OCI-LY7 (cell line): ENCODE results near the gene MYLK4. TPM values are rescaled to one million over a fixed set of nuclear protein-coding genes. Genes with fewer than 3 reads are reported as not detected.

Source experiments
- BruUV-seq: library from RNA; stranded (reverse); fragments of 400-500 nt; replicated peaks from 2 replicates; lab custom pipeline; 2021; lab: Mats Ljungman, UMichigan
- CTCF ChIA-PET: fragments of 300-600 bp; sonication (Branson Sonifier 250); formaldehyde crosslinking; loops from one replicate; lab custom pipeline; 2022; ENCODE audit warnings: antibody characterized with exemption; ENCODE audit not compliant: unreplicated experiment; lab: Charles Lee
- POLR2A ChIA-PET: fragments of 300-600 bp; sonication (Branson Sonifier 250); formaldehyde crosslinking; loops from one replicate; lab custom pipeline; 2022; ENCODE audit warnings: antibody characterized with exemption; lab: Charles Lee
- DNase-seq: peaks from one replicate; pipeline ENCODE4 v3.0.0-alpha.2; 2015; ENCODE audit warnings: low spot score
- H2AFZ ChIP-seq: fragments of 200-600 bp; sonication (generic), shearing (Covaris generic); 2 replicates; pipeline ENCODE4 v1.6.1; 2014; ENCODE audit warnings: mild to moderate bottlenecking, antibody characterized with exemption, low read length, moderate library complexity
- H3K27ac ChIP-seq: fragments of 200-600 bp; sonication (generic); 2 replicates; pipeline ENCODE4 v1.5.1; 2014; ENCODE audit warnings: mixed run types, low read depth, mild to moderate bottlenecking, moderate library complexity, low read length, inconsistent platforms; ENCODE audit not compliant: poor library complexity, severe bottlenecking
- H3K36me3 ChIP-seq: fragments of 200-600 bp; sonication (generic); 2 replicates; pipeline ENCODE4 v1.6.1; 2014; ENCODE audit warnings: mild to moderate bottlenecking, antibody characterized with exemption, low read length, moderate library complexity, mixed read lengths; ENCODE audit not compliant: insufficient read depth
- H3K4me1 ChIP-seq: fragments of 200-600 bp; sonication (generic); 2 replicates; pipeline ENCODE4 v1.5.1; 2014; ENCODE audit warnings: mild to moderate bottlenecking, low read length; ENCODE audit not compliant: insufficient read depth, poor library complexity, severe bottlenecking
- H3K4me2 ChIP-seq: fragments of 200-600 bp; sonication (generic); 2 replicates; pipeline ENCODE4 v1.6.1; 2014; ENCODE audit warnings: mild to moderate bottlenecking, low read length
- H3K4me3 ChIP-seq: fragments of 200-600 bp; sonication (generic); 2 replicates; pipeline ENCODE4 v1.5.1; 2014; ENCODE audit warnings: mild to moderate bottlenecking, low read depth, low read length; ENCODE audit not compliant: poor library complexity, severe bottlenecking
- H3K79me2 ChIP-seq: fragments of 200-600 bp; sonication (generic); 2 replicates; pipeline ENCODE4 v1.6.1; 2016; ENCODE audit warnings: low read depth, mild to moderate bottlenecking, low read length, moderate library complexity, mixed read lengths; ENCODE audit not compliant: insufficient read depth
- H3K9me2 ChIP-seq: fragments of 200-600 bp; sonication (generic); 2 replicates; pipeline ENCODE4 v1.6.1; 2016; ENCODE audit warnings: mild to moderate bottlenecking, low read length, mixed read lengths; ENCODE audit not compliant: insufficient read depth
- H3K9me3 ChIP-seq: fragments of 200-600 bp; sonication (generic); 2 replicates; pipeline ENCODE4 v1.6.1; 2014; ENCODE audit warnings: mild to moderate bottlenecking, mixed run types, low read length, mixed read lengths
- H4K20me1 ChIP-seq: fragments of 200-600 bp; sonication (generic); 2 replicates; pipeline ENCODE4 v1.6.1; 2014; ENCODE audit warnings: mild to moderate bottlenecking, antibody characterized with exemption, low read length, moderate library complexity, mixed read lengths; ENCODE audit not compliant: insufficient read depth
- EZH2phosphoT487 ChIP-seq: fragments of 200-600 bp; sonication (generic); IDR thresholded peaks from 2 replicates; pipeline ENCODE4 v1.6.1; 2018; ENCODE audit warnings: low read depth, borderline replicate concordance, mild to moderate bottlenecking, mixed run types, antibody characterized with exemption, low read length, moderate library complexity, mixed read lengths
- intact Hi-C: fragments of 100-400 bp; cut with micrococcal nuclease; formaldehyde crosslinking; loops from one replicate; pipeline ENCODE4 v1.10.0; 2022; ENCODE audit not compliant: unreplicated experiment
- total RNA-seq, 2 experiments: library from RNA; depleted of rRNA in 1 of 2; stranded (reverse); fragments of >200 nt in 1 of 2; shearing (Covaris generic) in 1 of 2; gene quantifications; 2 replicates each; pipeline ENCODE4 v1.2.3, GENCODE V29; 2014 to 2022
- TF ChIP-seq, protein P1 (sequence below): fragments of 200-600 bp; sonication (generic); conservative IDR thresholded peaks from 2 replicates; pipeline ENCODE4 v1.5.1; 2014; ENCODE audit warnings: mild to moderate bottlenecking, antibody characterized with exemption, low read length, moderate library complexity, mixed read lengths

MYLK4 gene
- total RNA-seq, 2 experiments from 2014 or later = 0.16 to 0.36 TPM

- DNase-seq = no peak
- TF ChIP-seq, protein P1, sequence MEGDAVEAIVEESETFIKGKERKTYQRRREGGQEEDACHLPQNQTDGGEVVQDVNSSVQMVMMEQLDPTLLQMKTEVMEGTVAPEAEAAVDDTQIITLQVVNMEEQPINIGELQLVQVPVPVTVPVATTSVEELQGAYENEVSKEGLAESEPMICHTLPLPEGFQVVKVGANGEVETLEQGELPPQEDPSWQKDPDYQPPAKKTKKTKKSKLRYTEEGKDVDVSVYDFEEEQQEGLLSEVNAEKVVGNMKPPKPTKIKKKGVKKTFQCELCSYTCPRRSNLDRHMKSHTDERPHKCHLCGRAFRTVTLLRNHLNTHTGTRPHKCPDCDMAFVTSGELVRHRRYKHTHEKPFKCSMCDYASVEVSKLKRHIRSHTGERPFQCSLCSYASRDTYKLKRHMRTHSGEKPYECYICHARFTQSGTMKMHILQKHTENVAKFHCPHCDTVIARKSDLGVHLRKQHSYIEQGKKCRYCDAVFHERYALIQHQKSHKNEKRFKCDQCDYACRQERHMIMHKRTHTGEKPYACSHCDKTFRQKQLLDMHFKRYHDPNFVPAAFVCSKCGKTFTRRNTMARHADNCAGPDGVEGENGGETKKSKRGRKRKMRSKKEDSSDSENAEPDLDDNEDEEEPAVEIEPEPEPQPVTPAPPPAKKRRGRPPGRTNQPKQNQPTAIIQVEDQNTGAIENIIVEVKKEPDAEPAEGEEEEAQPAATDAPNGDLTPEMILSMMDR = no peak
- no peak for TF ChIP-seq EZH2phosphoT487
Measured at GRCh38 chr6:2791450-2791974, 40.8 kb upstream of the MYLK4 start.

GRCh38 chr6:2790588-2791449 lies 40.1 kb upstream of the MYLK4 start:
- H3K9me3 ChIP-seq = no peaks in the 10 kb centered on the region
- no peak overlapping the region for H3K4me3 ChIP-seq
- peaks cover 29% of the 10 kb centered on the region for H3K36me3 ChIP-seq
- intact Hi-C loops = loop anchor here (1.0 to 5.0 kb wide), 5 partner anchors 55 to 266 kb away; no protein-coding TSS in a partner anchor
- CTCF ChIA-PET = interaction anchor here (0.9 to 1.4 kb wide), 4 partner anchors 142 to 200 kb away, joined by 3 to 7 read pairs (median 4); no protein-coding TSS in a partner anchor
- BruUV-seq = no TSS peak
- no peak overlapping the region for H3K27ac ChIP-seq
- H4K20me1 ChIP-seq = no peaks in the 10 kb centered on the region
- peak; percentile 75 for DNase-seq
- POLR2A ChIA-PET = interaction anchor here (0.6 to 1.3 kb wide), 14 partner anchors 9 to 347 kb away, joined by 3 to 8 read pairs (median 4); no protein-coding TSS in a partner anchor
- TF ChIP-seq, protein P1 = peak; percentile 90
- TF ChIP-seq EZH2phosphoT487 = no peak
- no peak overlapping the region for H3K4me2 ChIP-seq
- no peaks in the 10 kb centered on the region for H3K79me2 ChIP-seq
- no peaks in the 10 kb centered on the region for H3K4me1 ChIP-seq
- no peak overlapping the region for H2AFZ ChIP-seq
- no peaks in the 10 kb centered on the region for H3K9me2 ChIP-seq

More at GRCh38 chr6:2791450-2791974, 40.8 kb upstream of the MYLK4 start:
- H3K9me2 ChIP-seq = no peaks in the 10 kb centered on the region
- intact Hi-C loops = loop anchor here (1.0 to 5.0 kb wide), 5 partner anchors 55 to 266 kb away; no protein-coding TSS in a partner anchor
- no peak overlapping the region for H3K4me3 ChIP-seq
- POLR2A ChIA-PET = interaction anchor here (0.6 to 1.3 kb wide), 14 partner anchors 9 to 673 kb away, joined by 3 to 8 read pairs (median 4); no protein-coding TSS in a partner anchor
- no peaks in the 10 kb centered on the region for H4K20me1 ChIP-seq
- BruUV-seq = no TSS peak
- H3K27ac ChIP-seq = no peak overlapping the region
- H3K4me2 ChIP-seq = no peak overlapping the region
- H3K36me3 ChIP-seq = peaks cover 22% of the 10 kb centered on the region
- H2AFZ ChIP-seq = no peak overlapping the region
- CTCF ChIA-PET = interaction anchor here (0.5 to 1.4 kb wide), 5 partner anchors 141 to 403 kb away, joined by 3 to 7 read pairs (median 3); no protein-coding TSS in a partner anchor
- H3K9me3 ChIP-seq = no peaks in the 10 kb centered on the region
- H3K4me1 ChIP-seq = no peaks in the 10 kb centered on the region
- H3K79me2 ChIP-seq = no peaks in the 10 kb centered on the region
